HPDE6-E6E7 (cell line): ENCODE measurements around the gene IGF2BP1.
"Not testable (repeated sequence)": the region's sequence is repeated elsewhere in the genome, so short reads cannot be mapped to it uniquely, and the experiment has no call there.

Experiments
- DNase-seq: peaks from one replicate; pipeline ENCODE4 v3.0.0; 2011; ENCODE audit warnings: missing footprints; ENCODE audit errors: extremely low spot score

The IGF2BP1 gene

GRCh38 chr17:49054342-49055092 is 57.3 kb downstream of the IGF2BP1 start:
- DNase-seq = no peak

- no peak for DNase-seq
These were observed 58.2 kb downstream of the IGF2BP1 start for GRCh38 chr17:49055181-49055927.

GRCh38 chr17:49061524-49061943 is 64.3 kb downstream of the IGF2BP1 start:
- no peak for DNase-seq

GRCh38 chr17:49063652-49064051 is 66.5 kb downstream of the IGF2BP1 start:
- DNase-seq = no peak

GRCh38 chr17:49067163-49067562 is 70.0 kb downstream of the IGF2BP1 start:
- no peak for DNase-seq

GRCh38 chr17:49069585-49070273 is 72.5 kb downstream of the IGF2BP1 start:
- DNase-seq = no peak

GRCh38 chr17:49071106-49071505 is 73.9 kb downstream of the IGF2BP1 start:
- no peak for DNase-seq

- DNase-seq = no peak
These were observed 77.8 kb downstream of the IGF2BP1 start for GRCh38 chr17:49074851-49075540.

GRCh38 chr17:49076573-49077384 is 79.6 kb downstream of the IGF2BP1 start:
- no peak for DNase-seq

- no peak for DNase-seq
These were observed 81.1 kb downstream of the IGF2BP1 start for GRCh38 chr17:49078248-49078647.

- no peak for DNase-seq
These were observed 82.9 kb downstream of the IGF2BP1 start for GRCh38 chr17:49079840-49080663.

- DNase-seq = no peak
These were observed 85.0 kb downstream of the IGF2BP1 start for GRCh38 chr17:49082231-49082630.

- DNase-seq = not testable (repeated sequence)
These were observed 87.9 kb downstream of the IGF2BP1 start for GRCh38 chr17:49085046-49085445.

GRCh38 chr17:49085565-49086315 is 88.6 kb downstream of the IGF2BP1 start:
- no peak for DNase-seq

- DNase-seq = no peak
These were observed 89.1 kb downstream of the IGF2BP1 start for GRCh38 chr17:49086316-49086605.

- DNase-seq = no peak
These were observed 89.5 kb downstream of the IGF2BP1 start for GRCh38 chr17:49086649-49087048.

GRCh38 chr17:49089094-49089493 is 91.9 kb downstream of the IGF2BP1 start:
- no peak for DNase-seq

- no peak for DNase-seq
These were observed 93.9 kb downstream of the IGF2BP1 start for GRCh38 chr17:49090878-49091594.

GRCh38 chr17:49093131-49093530 is 95.9 kb downstream of the IGF2BP1 start:
- DNase-seq = no peak
